ENCODE results near the gene UGT3A1. TPM values are rescaled to one million over a fixed set of nuclear protein-coding genes. Genes with fewer than 3 reads are reported as not detected.

Gene UGT3A1
- total and polyA plus RNA-seq, 2 donors (not counting 1 experiment from before 2014, with no cell fraction given): not detected

- no peaks in the 10 kb centered on the region for H3K79me2 ChIP-seq (ENCODE audit: control insufficient read depth, insufficient read depth, low read length)
- no peak for DNase-seq (ENCODE audit: low read depth in 2 of 2)
- no peaks in the 10 kb centered on the region for H3K4me1 ChIP-seq (ENCODE audit: control insufficient read depth, extremely low read depth, insufficient read depth, low read length)
- no peak overlapping the region for H3K27ac ChIP-seq (ENCODE audit: insufficient read depth, low read length)
- H2AFZ ChIP-seq (ENCODE audit: low read length): no peak overlapping the region
- H3K36me3 ChIP-seq (ENCODE audit: control insufficient read depth, insufficient read depth, low read length): no peaks in the 10 kb centered on the region
- TF ChIP-seq EZH2 (IDR thresholded peaks at IDR 0.05; ENCODE audit: low read length, missing control alignments): no peak
- TF ChIP-seq, protein P1, sequence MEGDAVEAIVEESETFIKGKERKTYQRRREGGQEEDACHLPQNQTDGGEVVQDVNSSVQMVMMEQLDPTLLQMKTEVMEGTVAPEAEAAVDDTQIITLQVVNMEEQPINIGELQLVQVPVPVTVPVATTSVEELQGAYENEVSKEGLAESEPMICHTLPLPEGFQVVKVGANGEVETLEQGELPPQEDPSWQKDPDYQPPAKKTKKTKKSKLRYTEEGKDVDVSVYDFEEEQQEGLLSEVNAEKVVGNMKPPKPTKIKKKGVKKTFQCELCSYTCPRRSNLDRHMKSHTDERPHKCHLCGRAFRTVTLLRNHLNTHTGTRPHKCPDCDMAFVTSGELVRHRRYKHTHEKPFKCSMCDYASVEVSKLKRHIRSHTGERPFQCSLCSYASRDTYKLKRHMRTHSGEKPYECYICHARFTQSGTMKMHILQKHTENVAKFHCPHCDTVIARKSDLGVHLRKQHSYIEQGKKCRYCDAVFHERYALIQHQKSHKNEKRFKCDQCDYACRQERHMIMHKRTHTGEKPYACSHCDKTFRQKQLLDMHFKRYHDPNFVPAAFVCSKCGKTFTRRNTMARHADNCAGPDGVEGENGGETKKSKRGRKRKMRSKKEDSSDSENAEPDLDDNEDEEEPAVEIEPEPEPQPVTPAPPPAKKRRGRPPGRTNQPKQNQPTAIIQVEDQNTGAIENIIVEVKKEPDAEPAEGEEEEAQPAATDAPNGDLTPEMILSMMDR (conservative IDR thresholded peaks at IDR 0.05 in 1 of 2, IDR thresholded peaks at IDR 0.05 in 1 of 2; ENCODE audit: low read depth in 1 of 2, low read length in 2 of 2): no peak
- H3K4me3 ChIP-seq (replicated peaks in 1 of 4; ENCODE audit: control extremely low read depth in 1 of 4, insufficient read depth in 1 of 4, low read depth in 3 of 4, low read length in 4 of 4): no peak overlapping the region
- H3K9me3 ChIP-seq (ENCODE audit: control insufficient read depth, insufficient read depth, low read depth, low read length): no peaks in the 10 kb centered on the region
- H4K20me1 ChIP-seq (ENCODE audit: control insufficient read depth, extremely low read depth, insufficient read depth, low read length): no peaks in the 10 kb centered on the region
- H3K27me3 ChIP-seq (ENCODE audit: control insufficient read depth, insufficient read depth, low read length): no peaks in the 10 kb centered on the region
- no peak overlapping the region for H3K9ac ChIP-seq (ENCODE audit: insufficient read depth, low read length)
- H3K4me2 ChIP-seq (ENCODE audit: extremely low read depth, insufficient read depth, low read length): no peak overlapping the region
Observed at GRCh38 chr5:35908228-35908627, 83.0 kb downstream of the UGT3A1 start.

DNA sequence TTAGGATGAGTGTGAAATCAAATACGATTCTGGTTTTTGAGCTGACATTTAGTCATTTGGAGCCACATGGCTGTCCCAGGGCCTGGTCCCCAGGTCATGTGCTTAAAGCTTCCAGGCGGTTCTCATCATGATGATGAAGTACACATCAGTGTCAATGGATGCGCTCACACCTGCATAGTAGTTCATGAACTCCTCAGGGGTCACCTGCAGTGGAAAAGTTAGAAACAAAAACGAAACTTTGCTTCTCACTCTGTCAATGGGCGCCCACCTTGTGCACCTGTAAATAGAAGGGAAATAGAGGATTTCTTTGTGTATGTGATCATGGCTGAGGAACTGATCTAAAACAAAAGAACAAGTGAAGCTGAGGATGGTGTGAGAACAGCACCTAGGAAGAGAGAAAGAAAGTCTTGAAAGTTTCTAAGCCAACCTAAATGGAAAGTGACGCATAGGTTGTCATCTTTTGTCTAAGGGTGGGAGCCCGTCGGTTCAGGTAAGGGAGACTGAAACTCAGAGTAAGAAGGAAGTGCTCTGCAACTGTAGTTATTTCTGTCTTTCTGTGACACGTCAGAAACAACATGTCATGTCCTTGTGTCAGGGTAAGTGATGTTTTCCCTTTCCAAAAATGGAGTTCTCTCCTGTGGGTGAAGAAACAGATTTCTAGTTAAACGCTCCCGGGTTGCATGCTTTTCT, 86.6 kb downstream of the UGT3A1 start:
- Histone ChIP-seq H3K4me2 (ENCODE audit: extremely low read depth, insufficient read depth, low read length) (no peak overlapping the region), H4K20me1 (ENCODE audit: control insufficient read depth, extremely low read depth, insufficient read depth, low read length) (no peaks in the 10 kb centered on the region), H3K9ac (ENCODE audit: insufficient read depth, low read length) (no peak overlapping the region), H3K79me2 (ENCODE audit: control insufficient read depth, insufficient read depth, low read length) (no peaks in the 10 kb centered on the region), H3K4me1 (ENCODE audit: control insufficient read depth, extremely low read depth, insufficient read depth, low read length) (no peaks in the 10 kb centered on the region), H3K27ac (ENCODE audit: insufficient read depth, low read length) (no peak overlapping the region), H3K36me3 (ENCODE audit: control insufficient read depth, insufficient read depth, low read length) (no peaks in the 10 kb centered on the region), H3K27me3 (ENCODE audit: control insufficient read depth, insufficient read depth, low read length) (no peaks in the 10 kb centered on the region), H2AFZ (ENCODE audit: low read length) (no peak overlapping the region), H3K9me3 (ENCODE audit: control insufficient read depth, insufficient read depth, low read depth, low read length) (no peaks in the 10 kb centered on the region), H3K4me3 (replicated peaks in 1 of 4; ENCODE audit: control extremely low read depth in 1 of 4, insufficient read depth in 1 of 4, low read depth in 3 of 4, low read length in 4 of 4) (no peak overlapping the region)
- TF ChIP-seq, protein P1 (conservative IDR thresholded peaks at IDR 0.05 in 1 of 2, IDR thresholded peaks at IDR 0.05 in 1 of 2; ENCODE audit: low read depth in 1 of 2, low read length in 2 of 2): no peak
- TF ChIP-seq EZH2 (IDR thresholded peaks at IDR 0.05; ENCODE audit: low read length, missing control alignments): no peak
- no peak for DNase-seq (ENCODE audit: low read depth in 2 of 2)

DNA sequence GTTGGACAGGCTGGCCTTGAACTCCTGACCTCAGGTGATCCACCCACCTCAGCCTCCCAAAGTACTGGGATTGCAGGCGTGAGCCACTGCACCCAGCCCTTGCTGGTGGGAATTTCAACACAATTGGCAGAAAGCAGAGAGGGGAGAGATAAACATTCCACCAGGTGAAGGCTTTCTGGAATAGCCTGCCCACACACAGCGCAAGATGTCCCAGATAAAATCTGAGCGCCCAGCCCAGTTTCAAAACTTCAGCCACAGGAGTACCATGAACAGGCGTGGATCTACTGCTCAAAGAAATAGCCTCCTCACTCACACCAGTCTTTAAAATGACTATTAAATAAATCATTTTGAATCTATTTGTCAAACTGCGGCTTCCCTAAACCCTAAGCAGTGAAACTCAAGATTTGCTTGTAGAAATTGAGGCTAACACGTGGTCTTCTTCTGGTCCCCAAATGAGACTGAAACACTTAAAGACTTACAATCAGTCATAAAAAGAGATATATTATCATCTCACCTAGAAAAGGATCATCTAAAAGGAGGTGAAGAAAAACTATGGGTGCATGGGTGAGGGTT, 87.5 kb downstream of the UGT3A1 start:
- Histone ChIP-seq H3K36me3 (ENCODE audit: control insufficient read depth, insufficient read depth, low read length) (no peaks in the 10 kb centered on the region), H3K27ac (ENCODE audit: insufficient read depth, low read length) (no peak overlapping the region), H3K9me3 (ENCODE audit: control insufficient read depth, insufficient read depth, low read depth, low read length) (no peaks in the 10 kb centered on the region), H3K79me2 (ENCODE audit: control insufficient read depth, insufficient read depth, low read length) (no peaks in the 10 kb centered on the region), H4K20me1 (ENCODE audit: control insufficient read depth, extremely low read depth, insufficient read depth, low read length) (no peaks in the 10 kb centered on the region), H3K4me2 (ENCODE audit: extremely low read depth, insufficient read depth, low read length) (no peak overlapping the region), H3K4me3 (replicated peaks in 1 of 4; ENCODE audit: control extremely low read depth in 1 of 4, insufficient read depth in 1 of 4, low read depth in 3 of 4, low read length in 4 of 4) (no peak overlapping the region), H2AFZ (ENCODE audit: low read length) (no peak overlapping the region), H3K27me3 (ENCODE audit: control insufficient read depth, insufficient read depth, low read length) (no peaks in the 10 kb centered on the region), H3K9ac (ENCODE audit: insufficient read depth, low read length) (no peak overlapping the region), H3K4me1 (ENCODE audit: control insufficient read depth, extremely low read depth, insufficient read depth, low read length) (no peaks in the 10 kb centered on the region)
- no peak for TF ChIP-seq EZH2 (IDR thresholded peaks at IDR 0.05; ENCODE audit: low read length, missing control alignments)
- TF ChIP-seq, protein P1 (conservative IDR thresholded peaks at IDR 0.05 in 1 of 2, IDR thresholded peaks at IDR 0.05 in 1 of 2; ENCODE audit: low read depth in 1 of 2, low read length in 2 of 2): no peak
- no peak for DNase-seq (ENCODE audit: low read depth in 2 of 2)
